ENCODE data around the gene SIAE.

- no peak for TF ChIP-seq CTCF (IDR thresholded peaks at IDR 0.05; ENCODE audit: poor library complexity)
- no peak for TF ChIP-seq EZH2 (IDR thresholded peaks at IDR 0.05; ENCODE audit: borderline replicate concordance)
Measured at GRCh38 chr11:124635932-124636331, 37.6 kb downstream of the SIAE start.

Measured in hepatocyte (in vitro differentiated cells).